Stimulated activated effector memory CD8-positive, alpha-beta T cell treated with anti-CD3 and anti-CD28 coated beads, Interleukin-12 subunit alpha, Interleukin-12 subunit beta, amount 100 ng/mL, for 72 hours (primary cell): ENCODE results near the gene TSR1.

ENCODE experiments used
- ATAC-seq: fragments of 150-1000 bp; cut with Tn5 transposase; 2 replicates; pipeline ENCODE4 v1.10.0; 2021
- DNase-seq, 2 donors: peaks; one replicate each; pipeline ENCODE4 v3.0.0; 2021 to 2022; ENCODE audit warnings: low spot score in 2 of 2
- H3K27ac Mint-ChIP-seq: one replicate; pipeline ENCODE4 v1.8.0; 2022; ENCODE audit warnings: mild to moderate bottlenecking, mixed read lengths
- H3K36me3 Mint-ChIP-seq: one replicate; pipeline ENCODE4 v1.8.0; 2022; ENCODE audit warnings: mild to moderate bottlenecking, mixed read lengths
- H3K4me1 Mint-ChIP-seq: one replicate; pipeline ENCODE4 v1.8.0; 2022; ENCODE audit warnings: mixed read lengths
- H3K4me3 Mint-ChIP-seq: one replicate; pipeline ENCODE4 v1.8.0; 2022; ENCODE audit warnings: mild to moderate bottlenecking, mixed read lengths
- H3K9me3 Mint-ChIP-seq: one replicate; pipeline ENCODE4 v1.8.0; 2022; ENCODE audit warnings: mixed read lengths

The TSR1 gene

GRCh38 chr17:2289878-2290478, 46.3 kb downstream of the TSR1 start:
- no peak for ATAC-seq
- peaks cover 11% of the 10 kb centered on the region for H3K4me1 Mint-ChIP-seq
- H3K27ac Mint-ChIP-seq = no peak overlapping the region
- DNase-seq = no peak
- H3K4me3 Mint-ChIP-seq = no peak overlapping the region
- no peaks in the 10 kb centered on the region for H3K9me3 Mint-ChIP-seq
- peaks cover 95% of the 10 kb centered on the region for H3K36me3 Mint-ChIP-seq

- no peak for DNase-seq
- H3K4me3 Mint-ChIP-seq = no peak overlapping the region
- peaks cover 23% of the 10 kb centered on the region for H3K4me1 Mint-ChIP-seq
- H3K9me3 Mint-ChIP-seq = no peaks in the 10 kb centered on the region
- no peak overlapping the region for H3K27ac Mint-ChIP-seq
- peaks cover 98% of the 10 kb centered on the region for H3K36me3 Mint-ChIP-seq
- no peak for ATAC-seq
Observed at GRCh38 chr17:2283302-2283701, 53.0 kb downstream of the TSR1 start.

- H3K36me3 Mint-ChIP-seq = peaks cover 94% of the 10 kb centered on the region
- no peaks in the 10 kb centered on the region for H3K9me3 Mint-ChIP-seq
- peaks cover 23% of the 10 kb centered on the region for H3K4me1 Mint-ChIP-seq
- no peak overlapping the region for H3K4me3 Mint-ChIP-seq
- ATAC-seq = peak; percentile 53
- DNase-seq = no peak
- H3K27ac Mint-ChIP-seq = peak overlapping the region; percentile 32
Observed at GRCh38 chr17:2282297-2282873, 53.9 kb downstream of the TSR1 start.

GRCh38 chr17:2279707-2280106, 56.5 kb downstream of the TSR1 start:
- H3K4me1 Mint-ChIP-seq = peaks cover 42% of the 10 kb centered on the region
- no peak overlapping the region for H3K4me3 Mint-ChIP-seq
- no peaks in the 10 kb centered on the region for H3K9me3 Mint-ChIP-seq
- peaks cover 88% of the 10 kb centered on the region for H3K36me3 Mint-ChIP-seq
- ATAC-seq = no peak
- H3K27ac Mint-ChIP-seq = no peak overlapping the region
- DNase-seq = no peak

- H3K9me3 Mint-ChIP-seq = no peaks in the 10 kb centered on the region
- DNase-seq (no peak), ATAC-seq (no peak)
- no peak overlapping the region for H3K4me3 Mint-ChIP-seq
- peaks cover 42% of the 10 kb centered on the region for H3K4me1 Mint-ChIP-seq
- peaks cover 72% of the 10 kb centered on the region for H3K36me3 Mint-ChIP-seq
- no peak overlapping the region for H3K27ac Mint-ChIP-seq
Observed at GRCh38 chr17:2277429-2278170, 58.7 kb downstream of the TSR1 start.

- Mint-ChIP-seq H3K27ac (peak overlapping the region; percentile 9), H3K4me1 (peaks cover 38% of the 10 kb centered on the region), H3K4me3 (no peak overlapping the region), H3K36me3 (peaks cover 61% of the 10 kb centered on the region), H3K9me3 (no peaks in the 10 kb centered on the region)
- ATAC-seq (peak; percentile 33), DNase-seq (no peak)
Observed at GRCh38 chr17:2275722-2276121, 60.5 kb downstream of the TSR1 start.

- H3K36me3 Mint-ChIP-seq = peaks cover 49% of the 10 kb centered on the region
- no peak overlapping the region for H3K27ac Mint-ChIP-seq
- DNase-seq (no peak), ATAC-seq (no peak)
- no peak overlapping the region for H3K4me3 Mint-ChIP-seq
- peaks cover 48% of the 10 kb centered on the region for H3K4me1 Mint-ChIP-seq
- no peaks in the 10 kb centered on the region for H3K9me3 Mint-ChIP-seq
Observed at GRCh38 chr17:2274414-2274813, 61.8 kb downstream of the TSR1 start.
